Vagina (tissue), 2 donors: ENCODE results near the gene TMEM259.

ENCODE experiments used
- CTCF ChIP-seq, 3 experiments: fragments of 450-650 bp in 2 of 3; fragments of 200-600 bp in 1 of 3; sonication (generic) in 1 of 3; IDR thresholded peaks; one replicate each; pipeline ENCODE4 v1.5.1; 2017 to 2019; ENCODE audit warnings: antibody characterized with exemption in 3 of 3, mild to moderate bottlenecking in 2 of 3, moderate library complexity in 2 of 3
- POLR2A ChIP-seq, 2 donors: fragments of 450-650 bp; IDR thresholded peaks; one replicate each; pipeline ENCODE4 v1.6.1; 2017; ENCODE audit warnings: antibody characterized with exemption in 2 of 2, mild to moderate bottlenecking in 2 of 2, moderate library complexity in 2 of 2
- POLR2AphosphoS5 ChIP-seq, 2 donors: sonication (generic); formaldehyde crosslinking; IDR thresholded peaks; one replicate each; pipeline ENCODE4 v1.9.0; 2017; ENCODE audit warnings: antibody characterized with exemption in 2 of 2, mild to moderate bottlenecking in 2 of 2, low read depth in 1 of 2; ENCODE audit not compliant: insufficient read depth in 1 of 2

GRCh38 chr19:966485-967088 is 54.3 kb downstream of the TMEM259 start:
- no peak for TF ChIP-seq POLR2AphosphoS5 (IDR thresholded peaks at IDR 0.05; ENCODE audit: insufficient read depth in 1 of 2, low read depth in 1 of 2)
- no peak for TF ChIP-seq CTCF (IDR thresholded peaks at IDR 0.05)
- TF ChIP-seq POLR2A (IDR thresholded peaks at IDR 0.05), result no peak
